ENCODE data around the gene KCNAB1. TPM values are rescaled to one million over a fixed set of nuclear protein-coding genes. Genes with fewer than 3 reads are reported as not detected.

Gene KCNAB1
- total RNA-seq, 4 donors from 2014 or later, result 1.6 to 2.9 (median 2.3) TPM

DNA sequence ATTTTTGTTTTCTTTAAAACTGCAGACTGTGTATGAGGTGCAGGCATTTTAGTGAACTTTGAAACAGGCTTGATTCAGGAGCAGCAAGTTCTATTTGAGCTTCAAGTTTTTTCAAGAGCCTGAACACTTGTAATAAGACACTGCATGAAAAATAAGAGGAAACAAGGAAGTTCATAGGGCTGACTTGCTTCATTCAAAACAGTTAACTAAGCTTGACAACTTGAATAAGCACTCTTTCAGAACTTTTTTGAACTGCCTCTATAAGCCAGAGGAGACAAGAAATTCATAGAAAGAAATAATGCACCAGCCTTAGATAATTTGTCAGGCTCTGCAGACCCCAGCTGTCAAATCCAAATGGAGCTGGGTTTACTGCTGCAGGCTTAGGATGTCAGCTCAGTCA lies 304.4 kb downstream of the KCNAB1 start:
- TF ChIP-seq, protein P1, sequence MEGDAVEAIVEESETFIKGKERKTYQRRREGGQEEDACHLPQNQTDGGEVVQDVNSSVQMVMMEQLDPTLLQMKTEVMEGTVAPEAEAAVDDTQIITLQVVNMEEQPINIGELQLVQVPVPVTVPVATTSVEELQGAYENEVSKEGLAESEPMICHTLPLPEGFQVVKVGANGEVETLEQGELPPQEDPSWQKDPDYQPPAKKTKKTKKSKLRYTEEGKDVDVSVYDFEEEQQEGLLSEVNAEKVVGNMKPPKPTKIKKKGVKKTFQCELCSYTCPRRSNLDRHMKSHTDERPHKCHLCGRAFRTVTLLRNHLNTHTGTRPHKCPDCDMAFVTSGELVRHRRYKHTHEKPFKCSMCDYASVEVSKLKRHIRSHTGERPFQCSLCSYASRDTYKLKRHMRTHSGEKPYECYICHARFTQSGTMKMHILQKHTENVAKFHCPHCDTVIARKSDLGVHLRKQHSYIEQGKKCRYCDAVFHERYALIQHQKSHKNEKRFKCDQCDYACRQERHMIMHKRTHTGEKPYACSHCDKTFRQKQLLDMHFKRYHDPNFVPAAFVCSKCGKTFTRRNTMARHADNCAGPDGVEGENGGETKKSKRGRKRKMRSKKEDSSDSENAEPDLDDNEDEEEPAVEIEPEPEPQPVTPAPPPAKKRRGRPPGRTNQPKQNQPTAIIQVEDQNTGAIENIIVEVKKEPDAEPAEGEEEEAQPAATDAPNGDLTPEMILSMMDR (IDR thresholded peaks at IDR 0.05), result no peak
- no peak for TF ChIP-seq POLR2A (IDR thresholded peaks at IDR 0.05)
- H3K4me3 ChIP-seq (ENCODE audit: low read depth, poor library complexity, severe bottlenecking), result no peak overlapping the region
- no peak for DNase-seq (ENCODE audit: low spot score in 2 of 2)
- intact Hi-C loops (cut with DNase I; ENCODE audit: low total_unique reads), result no loop called here

DNA sequence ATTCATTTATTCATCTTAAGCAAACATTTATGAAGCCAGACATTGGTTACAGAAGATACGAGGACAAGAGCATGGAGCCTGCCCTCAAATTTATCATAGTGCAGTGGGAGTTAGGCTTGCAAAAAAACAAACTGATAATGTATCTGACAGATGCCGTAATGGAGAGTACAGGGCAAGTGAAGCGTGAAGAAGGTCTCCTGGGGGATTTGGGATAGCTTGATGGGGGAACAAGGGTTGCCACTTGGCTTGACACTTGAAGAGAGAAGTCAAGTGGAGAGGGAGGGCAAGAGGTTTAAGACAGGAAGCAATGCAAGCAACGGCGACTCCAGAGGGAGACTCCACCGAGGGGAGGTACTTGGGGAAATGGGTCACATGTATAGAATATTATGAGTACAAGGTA lies 305.3 kb downstream of the KCNAB1 start:
- no peak overlapping the region for H3K4me3 ChIP-seq (ENCODE audit: low read depth, poor library complexity, severe bottlenecking)
- TF ChIP-seq, protein P1 (IDR thresholded peaks at IDR 0.05), result no peak
- no peak for TF ChIP-seq POLR2A (IDR thresholded peaks at IDR 0.05)
- DNase-seq (ENCODE audit: low spot score in 2 of 2), result no peak
- intact Hi-C loops (cut with DNase I; ENCODE audit: low total_unique reads), result no loop called here
- WGBS, 2 donors, result 87 to 88% methylated on average over 6 of the region's 6 CpGs

- intact Hi-C loops (cut with DNase I; ENCODE audit: low total_unique reads), result no loop called here
- WGBS, 2 donors, result 55 to 56% methylated on average over 4 of the region's 4 CpGs
- TF ChIP-seq, protein P1 (IDR thresholded peaks at IDR 0.05), result no peak
- no peak for TF ChIP-seq POLR2A (IDR thresholded peaks at IDR 0.05)
- H3K4me3 ChIP-seq (ENCODE audit: low read depth, poor library complexity, severe bottlenecking), result no peak overlapping the region
- no peak for DNase-seq (ENCODE audit: low spot score in 2 of 2)
Measured at GRCh38 chr3:156429125-156429524, 308.7 kb downstream of the KCNAB1 start.

GRCh38 chr3:156431334-156432124 lies 311.2 kb downstream of the KCNAB1 start:
- H3K4me3 ChIP-seq (ENCODE audit: low read depth, poor library complexity, severe bottlenecking), result no peak overlapping the region

GRCh38 chr3:156432563-156432962 lies 312.2 kb downstream of the KCNAB1 start:
- 60 to 75% methylated on average over 2 of the region's 2 CpGs for WGBS, 2 donors
- H3K4me3 ChIP-seq (ENCODE audit: low read depth, poor library complexity, severe bottlenecking), result no peak overlapping the region
- no peak for DNase-seq (ENCODE audit: low spot score in 2 of 2)
- intact Hi-C loops (cut with DNase I; ENCODE audit: low total_unique reads), result no loop called here
- TF ChIP-seq POLR2A (IDR thresholded peaks at IDR 0.05), result no peak
- TF ChIP-seq, protein P1 (IDR thresholded peaks at IDR 0.05), result no peak

More at GRCh38 chr3:156431334-156432124, 311.2 kb downstream of the KCNAB1 start:
- TF ChIP-seq, protein P1 (IDR thresholded peaks at IDR 0.05), result no peak
- TF ChIP-seq POLR2A (IDR thresholded peaks at IDR 0.05), result no peak
- 47 to 59% methylated on average over 4 of the region's 4 CpGs for WGBS, 2 donors
- intact Hi-C loops (cut with DNase I; ENCODE audit: low total_unique reads), result no loop called here
- DNase-seq (ENCODE audit: low spot score in 2 of 2), result no peak

DNA sequence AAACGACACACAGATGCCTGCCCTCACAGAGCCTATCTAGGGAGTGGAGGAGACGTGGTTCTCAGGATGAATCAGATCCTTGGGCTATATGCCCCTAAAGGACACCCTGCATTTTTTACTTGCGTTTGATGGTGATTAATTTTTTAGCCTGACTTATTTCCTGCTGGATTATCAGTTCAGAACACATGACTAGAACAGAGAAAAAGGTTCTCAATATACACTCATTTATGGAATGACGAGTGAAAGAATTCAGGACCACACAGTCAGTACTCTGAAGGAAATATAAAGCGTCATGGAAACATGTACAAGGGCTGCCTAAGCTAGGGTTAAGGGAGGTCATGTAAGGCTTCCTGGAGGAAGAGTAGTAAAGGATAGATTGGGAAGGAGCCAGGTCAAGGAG lies 312.8 kb downstream of the KCNAB1 start:
- TF ChIP-seq, protein P1 (IDR thresholded peaks at IDR 0.05), result no peak
- TF ChIP-seq POLR2A (IDR thresholded peaks at IDR 0.05), result no peak
- H3K4me3 ChIP-seq (ENCODE audit: low read depth, poor library complexity, severe bottlenecking), result no peak overlapping the region
- intact Hi-C loops (cut with DNase I; ENCODE audit: low total_unique reads), result no loop called here
- WGBS, 2 donors, result 67 to 72% methylated on average over 5 of the region's 5 CpGs
- no peak for DNase-seq (ENCODE audit: low spot score in 2 of 2)

All from lower leg skin (tissue), 4 donors.